Measurements from ENCODE around the gene GPR61. TPM values are rescaled to one million over a fixed set of nuclear protein-coding genes. Genes with fewer than 3 reads are reported as not detected.

Gene GPR61
- total RNA-seq, 1 donor from 2014 or later: not detected

GRCh38 chr1:109532365-109533136 lies 7.1 kb upstream of the GPR61 start:
- Histone ChIP-seq H3K27me3 (no peaks in the 10 kb centered on the region), H3K4me3 (no peak overlapping the region), H3K9me3 (no peaks in the 10 kb centered on the region), H3K27ac (peak overlapping the region; percentile 40), H3K36me3 (no peaks in the 10 kb centered on the region), H3K4me1 (peaks cover 7% of the 10 kb centered on the region)
- intact Hi-C loops (cut with DNase I): loop anchor here (5.0 to 10.0 kb wide), 2 partner anchors 35 to 108 kb away; partner anchors contain the start of gene PSMA5
- TF ChIP-seq CTCF (IDR thresholded peaks at IDR 0.05): peak; percentile 97 to 99 (median 98)
- TF ChIP-seq POLR2A (IDR thresholded peaks at IDR 0.05): no peak
- peak in 1 of 2 donors; percentile 22 for TF ChIP-seq POLR2AphosphoS5 (IDR thresholded peaks at IDR 0.05; ENCODE audit: insufficient read depth in 1 of 2, low read depth in 1 of 2)
- peak in 1 of 2 donors; percentile 96 for DNase-seq (ENCODE audit: extremely low spot score in 2 of 2)

GRCh38 chr1:109534307-109534858 lies 5.3 kb upstream of the GPR61 start:
- Histone ChIP-seq H3K9me3 (no peaks in the 10 kb centered on the region), H3K4me1 (peaks cover 7% of the 10 kb centered on the region), H3K4me3 (no peak overlapping the region), H3K36me3 (no peaks in the 10 kb centered on the region), H3K27me3 (no peaks in the 10 kb centered on the region), H3K27ac (no peak overlapping the region)
- DNase-seq (ENCODE audit: extremely low spot score in 2 of 2): no peak
- intact Hi-C loops (cut with DNase I): loop anchor here (5.0 to 10.0 kb wide), 2 partner anchors 37 to 110 kb away; partner anchors contain the start of gene PSMA5
- no peak for TF ChIP-seq POLR2AphosphoS5 (IDR thresholded peaks at IDR 0.05; ENCODE audit: insufficient read depth in 1 of 2, low read depth in 1 of 2)
- TF ChIP-seq CTCF (IDR thresholded peaks at IDR 0.05): no peak
- TF ChIP-seq POLR2A (IDR thresholded peaks at IDR 0.05): no peak

GRCh38 chr1:109535481-109535880 lies 4.2 kb upstream of the GPR61 start:
- Histone ChIP-seq H3K4me3 (no peak overlapping the region), H3K9me3 (no peaks in the 10 kb centered on the region), H3K27me3 (no peaks in the 10 kb centered on the region), H3K36me3 (no peaks in the 10 kb centered on the region), H3K4me1 (peaks cover 7% of the 10 kb centered on the region), H3K27ac (peak overlapping the region; percentile 23)
- intact Hi-C loops (cut with DNase I): loop anchor here (10.0 kb wide), 1 partner anchor 111 kb away; the partner anchor contains the start of gene PSMA5
- TF ChIP-seq POLR2A (IDR thresholded peaks at IDR 0.05) (no peak), POLR2AphosphoS5 (IDR thresholded peaks at IDR 0.05; ENCODE audit: insufficient read depth in 1 of 2, low read depth in 1 of 2) (no peak), CTCF (IDR thresholded peaks at IDR 0.05) (no peak)
- DNase-seq (ENCODE audit: extremely low spot score in 2 of 2): no peak

- no peaks in the 10 kb centered on the region for H3K9me3 ChIP-seq
- DNase-seq (ENCODE audit: extremely low spot score in 2 of 2): no peak
- no peak overlapping the region for H3K4me3 ChIP-seq
- no peaks in the 10 kb centered on the region for H3K36me3 ChIP-seq
- peak overlapping the region; percentile 26 for H3K27ac ChIP-seq
- intact Hi-C loops (cut with DNase I): loop anchor here (10.0 kb wide), 1 partner anchor 111 kb away; the partner anchor contains the start of gene PSMA5
- peaks cover 7% of the 10 kb centered on the region for H3K4me1 ChIP-seq
- H3K27me3 ChIP-seq: no peaks in the 10 kb centered on the region
- no peak for TF ChIP-seq POLR2A (IDR thresholded peaks at IDR 0.05)
- no peak for TF ChIP-seq POLR2AphosphoS5 (IDR thresholded peaks at IDR 0.05; ENCODE audit: insufficient read depth in 1 of 2, low read depth in 1 of 2)
- TF ChIP-seq CTCF (IDR thresholded peaks at IDR 0.05): no peak
Observed at GRCh38 chr1:109535971-109536491, 3.6 kb upstream of the GPR61 start.
